GM21786 (cell line): Measurements from ENCODE around the gene THSD4.

ENCODE experiments used
- ATAC-seq: cut with Tn5 transposase; IDR thresholded peaks from one replicate; pipeline ENCODE4 v1.9.1; 2021; ENCODE audit not compliant: unreplicated experiment

The THSD4 gene

DNA sequence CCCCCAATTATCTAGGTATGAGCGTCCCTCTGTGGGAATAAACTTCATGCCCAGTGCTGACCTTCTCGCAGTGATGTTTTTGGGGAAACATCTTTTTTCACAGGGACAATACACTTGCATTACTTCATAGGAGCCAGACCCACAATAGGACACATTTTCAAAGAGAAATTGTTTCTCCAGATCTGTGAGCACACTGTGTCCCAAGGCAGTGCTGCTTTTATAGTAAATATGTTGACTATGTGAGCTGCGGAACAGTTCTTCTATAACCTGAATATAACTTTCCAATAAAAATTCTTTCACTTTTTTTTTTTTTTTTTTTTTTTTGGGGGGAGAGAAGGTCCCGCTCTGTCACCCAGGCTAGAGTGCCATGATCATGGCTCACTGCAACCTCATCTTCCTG lies 17.4 kb upstream of the THSD4 start:
- ATAC-seq, result no peak

DNA sequence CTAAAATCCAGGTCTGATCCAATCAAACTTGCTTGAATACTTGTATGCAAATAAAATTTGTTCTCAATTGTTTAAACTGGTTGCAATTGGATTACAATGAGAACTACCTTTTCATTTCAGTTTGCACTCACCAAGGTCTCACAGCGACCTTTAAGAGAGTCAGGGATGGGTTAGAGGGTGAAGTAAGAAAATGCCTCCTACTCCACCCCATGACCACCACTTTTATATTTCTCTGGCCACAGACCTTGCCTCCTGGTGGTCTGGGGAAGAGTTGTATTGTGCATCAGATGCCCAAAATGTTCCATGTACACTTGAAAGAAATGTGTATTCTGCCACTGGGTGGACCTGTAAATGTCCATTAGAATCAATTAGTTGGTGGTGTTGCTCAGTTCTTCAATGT lies 16.4 kb upstream of the THSD4 start:
- ATAC-seq, result no peak

DNA sequence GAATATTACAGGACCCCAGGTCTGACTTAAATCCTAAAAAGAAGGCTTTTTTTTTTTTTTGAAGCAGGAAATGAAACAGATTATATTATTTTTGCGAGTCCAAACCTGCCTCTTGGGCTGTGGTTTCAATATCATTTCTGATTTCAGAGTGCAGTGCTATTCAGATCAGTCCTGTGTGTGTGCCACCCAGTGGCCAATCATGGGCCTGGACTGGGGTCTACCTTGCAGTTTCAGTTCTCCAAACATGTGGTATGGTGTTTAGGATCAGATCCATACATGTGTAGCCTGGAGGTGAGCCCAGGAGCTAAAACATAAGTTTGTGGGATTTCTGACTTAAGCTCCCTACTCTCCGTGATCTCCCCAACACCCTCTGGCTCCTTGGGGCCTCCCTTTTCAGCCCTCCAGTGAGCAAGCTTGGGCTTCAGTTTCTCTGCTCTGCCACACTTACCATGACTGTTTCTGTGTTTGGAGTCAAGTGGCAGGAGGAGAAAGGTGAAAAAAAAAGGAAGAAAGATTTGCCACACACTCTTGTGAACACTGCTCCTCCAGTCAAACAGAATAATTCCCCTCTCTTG lies 12.1 kb upstream of the THSD4 start:
- ATAC-seq, result peak; percentile 56

DNA sequence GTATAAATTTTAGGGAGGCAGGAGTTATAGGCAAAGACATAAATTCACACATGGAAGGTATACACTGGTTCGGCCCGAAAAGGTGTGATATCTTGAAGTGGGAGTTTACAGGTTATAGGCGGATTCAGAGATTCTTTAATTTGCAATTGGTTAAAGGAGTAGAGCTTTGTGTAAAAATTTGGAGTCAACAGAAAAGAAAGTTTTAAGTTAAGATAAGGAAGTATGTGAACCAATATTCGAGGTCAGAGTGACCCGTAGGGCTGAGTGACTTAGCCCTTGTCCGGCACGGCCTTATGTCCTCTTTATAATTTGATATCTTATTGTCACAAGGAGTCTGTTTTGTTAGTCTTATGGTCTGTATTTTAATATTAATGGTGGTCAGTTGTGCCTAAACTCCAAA lies 10.6 kb upstream of the THSD4 start:
- ATAC-seq, result no peak

DNA sequence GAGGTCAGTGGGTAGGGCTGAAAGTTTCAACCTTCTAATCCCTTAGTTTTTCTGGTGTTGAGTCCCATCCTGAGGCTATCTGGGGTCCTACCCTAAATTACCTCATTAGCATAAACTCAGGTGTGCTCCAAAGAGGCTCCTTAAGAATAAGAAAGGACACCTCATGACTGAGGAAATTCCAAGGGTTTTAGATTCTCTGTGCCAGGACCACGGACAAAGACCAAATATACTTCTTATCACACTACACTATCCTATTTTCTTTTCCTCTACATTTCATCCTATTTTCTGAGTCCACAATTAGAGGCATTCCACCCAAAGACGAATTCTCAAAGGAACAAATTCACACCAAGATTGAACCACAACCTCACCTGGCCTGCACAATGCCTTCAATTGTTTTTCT lies 9.8 kb upstream of the THSD4 start:
- no peak for ATAC-seq

GRCh38 chr15:71106802-71107500 lies 8.3 kb upstream of the THSD4 start:
- no peak for ATAC-seq

- no peak for ATAC-seq
Observed at GRCh38 chr15:71107501-71107815, 7.8 kb upstream of the THSD4 start.

GRCh38 chr15:71109130-71109529 lies 6.1 kb upstream of the THSD4 start:
- ATAC-seq, result no peak

- no peak for ATAC-seq
Observed at GRCh38 chr15:71109905-71110304, 5.4 kb upstream of the THSD4 start.

- ATAC-seq, result no peak
Observed at GRCh38 chr15:71110405-71111180, 4.7 kb upstream of the THSD4 start.

DNA sequence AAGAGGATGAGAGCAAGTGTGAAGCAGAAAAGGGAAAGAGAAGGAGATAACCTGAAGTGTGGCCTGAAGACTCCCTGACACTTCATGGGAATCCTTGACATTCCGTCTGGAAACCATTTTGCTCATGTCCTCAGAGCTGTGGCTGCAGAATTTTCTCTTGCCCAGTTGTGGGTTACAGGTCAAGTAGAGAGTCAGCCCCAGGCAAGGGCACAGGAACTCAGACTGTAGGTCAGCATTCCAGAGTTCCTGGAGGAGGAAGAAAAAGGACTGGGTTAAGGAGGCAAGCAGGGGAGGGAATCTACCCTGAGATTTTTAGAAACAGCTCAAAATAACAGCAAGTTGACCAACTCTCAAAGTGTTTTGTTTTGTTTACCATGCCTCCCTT lies 4.1 kb upstream of the THSD4 start:
- no peak for ATAC-seq

DNA sequence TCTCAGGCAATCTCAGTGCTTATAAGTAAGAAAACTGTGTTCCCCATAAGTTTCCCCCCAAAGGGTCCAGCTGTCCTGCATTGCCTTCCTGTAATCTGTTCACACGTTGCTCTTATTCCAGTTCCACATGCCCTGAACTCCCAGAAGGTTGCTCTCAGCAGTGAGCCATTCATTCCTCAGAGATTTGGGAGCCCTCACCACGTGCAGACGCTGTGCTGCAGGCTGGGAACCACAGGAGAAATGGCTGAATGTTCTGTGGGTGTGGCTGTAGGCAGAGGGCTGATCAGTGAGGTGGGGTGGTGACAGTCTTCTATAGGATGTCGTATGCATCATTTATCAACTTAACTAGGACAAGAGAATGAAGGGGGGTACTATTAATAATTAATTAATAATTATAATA lies 3.3 kb upstream of the THSD4 start:
- no peak for ATAC-seq

- no peak for ATAC-seq
Observed at GRCh38 chr15:71112429-71112828, 2.8 kb upstream of the THSD4 start.

GRCh38 chr15:71114066-71114680 lies 1.1 kb upstream of the THSD4 start:
- no peak for ATAC-seq

DNA sequence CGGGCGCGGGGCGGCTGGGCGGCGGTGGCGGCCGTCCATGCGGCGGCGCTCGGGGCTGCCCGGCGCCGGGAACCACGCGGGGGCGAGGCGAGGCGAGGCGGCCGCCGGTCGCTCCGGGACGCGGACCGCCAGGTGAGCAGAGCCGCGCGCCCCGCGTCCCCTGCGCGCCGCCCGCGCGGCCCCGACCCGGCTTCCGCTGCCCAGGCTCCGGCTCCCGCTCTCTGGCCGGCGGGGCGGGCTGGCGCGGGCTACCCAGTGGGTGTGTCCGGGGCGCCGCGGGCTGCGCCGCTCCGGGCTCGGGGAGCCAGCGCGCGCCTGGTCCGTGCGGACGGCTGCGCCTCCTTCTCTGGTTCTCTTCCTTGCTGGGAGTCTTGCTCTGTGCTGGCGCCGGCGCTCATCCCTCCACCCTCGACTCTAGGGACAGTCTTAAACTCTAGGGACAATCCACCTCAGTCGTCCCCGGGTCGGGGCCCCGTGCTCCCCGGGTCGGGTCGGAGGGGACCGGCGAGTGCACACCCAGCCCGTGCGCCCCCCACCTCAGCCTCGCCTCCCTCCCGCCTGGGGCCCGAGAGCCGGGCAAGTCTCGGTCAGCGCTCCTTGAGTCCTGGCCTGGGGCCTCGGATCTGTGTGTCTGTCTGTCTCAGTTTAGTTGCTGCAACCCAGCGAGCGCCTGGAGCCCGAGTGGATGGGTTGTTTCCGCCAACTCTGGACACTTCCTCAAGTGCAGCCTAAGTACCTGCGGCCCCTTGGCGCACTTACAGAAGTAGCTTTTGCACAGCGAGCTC lies 488 bp downstream of the THSD4 start:
- ATAC-seq, result no peak

GRCh38 chr15:71116366-71116765 lies 1.1 kb downstream of the THSD4 start:
- no peak for ATAC-seq

GRCh38 chr15:71116942-71117341 lies 1.7 kb downstream of the THSD4 start:
- no peak for ATAC-seq

- no peak for ATAC-seq
Observed at GRCh38 chr15:71117714-71118305, 2.5 kb downstream of the THSD4 start.

GRCh38 chr15:71118345-71118744 lies 3.1 kb downstream of the THSD4 start:
- no peak for ATAC-seq

DNA sequence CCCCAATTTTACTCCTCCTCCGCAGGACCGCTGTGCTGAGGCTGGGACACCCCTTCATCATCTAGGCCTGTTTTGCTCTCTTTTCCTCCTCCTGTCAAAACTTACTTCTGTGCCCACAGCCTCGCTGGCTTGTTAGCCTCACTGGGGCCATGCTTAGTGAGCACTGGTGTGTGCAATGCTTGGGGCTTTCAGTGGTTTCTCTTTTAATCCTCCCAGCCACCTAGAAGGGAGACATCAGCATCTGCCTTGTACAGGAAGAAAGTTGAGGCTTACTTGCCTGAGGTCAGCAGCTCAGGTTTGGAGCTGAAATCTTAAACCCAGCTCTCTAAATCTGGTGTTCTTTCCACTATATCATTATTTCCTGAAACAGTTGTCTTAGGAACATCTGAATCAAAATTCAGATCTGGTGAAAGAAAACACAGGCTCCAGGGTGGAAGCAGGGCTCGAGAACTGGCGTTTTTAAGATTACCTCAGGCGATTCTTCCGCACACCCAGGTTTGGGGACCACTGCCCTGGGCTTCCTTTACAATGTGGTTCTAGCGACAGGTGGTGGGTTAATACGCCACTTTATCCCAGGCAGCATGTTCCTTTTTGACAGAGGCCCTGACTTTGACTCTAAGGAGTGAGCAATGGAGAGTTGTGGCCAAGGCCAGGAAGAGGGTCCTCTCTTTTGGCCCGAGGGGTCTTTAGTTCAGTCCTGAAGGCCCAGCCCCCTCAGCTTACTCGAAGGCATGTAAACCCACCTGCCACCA lies 3.8 kb downstream of the THSD4 start:
- ATAC-seq, result no peak
